ENCODE measurements around the gene PPP3R1. TPM values are rescaled to one million over a fixed set of nuclear protein-coding genes. Genes with fewer than 3 reads are reported as not detected.

The PPP3R1 gene
- total RNA-seq, 2 experiments from 2014 or later, result 69.8 to 70.3 TPM

DNA sequence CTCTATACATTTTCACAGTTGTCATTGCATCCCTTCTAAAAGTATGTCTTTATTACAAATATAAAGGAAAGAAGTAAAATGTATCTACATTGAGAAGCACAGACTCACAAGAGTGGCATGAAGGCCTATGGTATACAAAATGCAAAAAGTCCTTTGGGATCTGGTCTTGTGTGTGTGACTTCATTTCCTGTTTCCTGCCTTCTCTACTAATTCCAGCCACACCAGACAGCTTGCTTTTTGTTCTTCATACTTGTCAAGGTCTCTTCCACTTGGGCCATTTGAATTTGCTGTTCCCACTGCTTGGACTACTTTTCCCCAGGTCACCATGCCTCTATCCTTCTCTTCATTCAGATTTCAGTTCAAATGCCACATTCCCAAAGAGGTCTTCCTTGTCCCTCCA is 101.3 kb downstream of the PPP3R1 start:
- intact Hi-C loops (cut with DNase I, micrococcal nuclease), result loop anchor here in 1 of 2 experiments (10.0 kb wide), 1 partner anchor 1234 kb away; the partner anchor contains the start of gene GFPT1

DNA sequence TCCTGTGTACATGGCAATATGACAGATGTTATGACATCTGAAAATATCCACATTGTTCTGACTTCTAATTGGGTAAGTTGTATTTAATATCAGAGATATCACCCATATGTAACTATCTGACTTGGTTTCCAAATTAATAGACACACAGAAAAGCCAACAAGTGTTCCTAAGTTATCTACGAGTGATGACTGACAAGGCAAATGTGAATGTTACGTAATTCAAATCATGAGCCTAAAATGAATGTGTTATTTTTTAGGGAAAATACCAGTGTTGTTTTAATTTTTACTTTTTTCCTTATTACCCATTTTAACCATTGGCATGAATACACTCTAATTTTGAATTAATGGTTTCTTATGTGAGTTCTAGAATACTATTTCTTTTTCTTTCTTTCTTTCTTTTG is 110.5 kb downstream of the PPP3R1 start:
- H3K27me3 Mint-ChIP-seq, result no peaks in the 10 kb centered on the region
- H3K4me1 Mint-ChIP-seq (ENCODE audit: low read depth), result no peaks in the 10 kb centered on the region
- no peaks in the 10 kb centered on the region for H3K9me3 Mint-ChIP-seq
- intact Hi-C loops (cut with DNase I, micrococcal nuclease), result no loop called here
- Histone ChIP-seq H3K27ac (ENCODE audit: low read depth in 1 of 2, low read length in 2 of 2) (no peak overlapping the region), H3K4me3 (ENCODE audit: low read length) (no peak overlapping the region), H3K36me3 (ENCODE audit: insufficient read depth, low read length) (peaks cover 20% of the 10 kb centered on the region), H3K27me3 (ENCODE audit: control insufficient read depth in 1 of 2, insufficient read depth in 2 of 2, low read length in 2 of 2) (no peaks in the 10 kb centered on the region), H3K4me1 (ENCODE audit: insufficient read depth, low read length) (no peaks in the 10 kb centered on the region), H3K9me3 (ENCODE audit: control insufficient read depth in 1 of 2, insufficient read depth in 1 of 2, low read length in 2 of 2) (no peaks in the 10 kb centered on the region)
- POLR2A ChIA-PET, result no interaction called here
- DNase-seq (no peak), ATAC-seq (ENCODE audit: poor library complexity) (no peak)
- H3K27ac Mint-ChIP-seq, result no peak overlapping the region
- CTCF ChIA-PET, result no interaction called here
- peaks cover 45% of the 10 kb centered on the region for H3K36me3 Mint-ChIP-seq (ENCODE audit: low read depth)
- no peak overlapping the region for H3K4me3 Mint-ChIP-seq
- TF ChIP-seq, protein P1, sequence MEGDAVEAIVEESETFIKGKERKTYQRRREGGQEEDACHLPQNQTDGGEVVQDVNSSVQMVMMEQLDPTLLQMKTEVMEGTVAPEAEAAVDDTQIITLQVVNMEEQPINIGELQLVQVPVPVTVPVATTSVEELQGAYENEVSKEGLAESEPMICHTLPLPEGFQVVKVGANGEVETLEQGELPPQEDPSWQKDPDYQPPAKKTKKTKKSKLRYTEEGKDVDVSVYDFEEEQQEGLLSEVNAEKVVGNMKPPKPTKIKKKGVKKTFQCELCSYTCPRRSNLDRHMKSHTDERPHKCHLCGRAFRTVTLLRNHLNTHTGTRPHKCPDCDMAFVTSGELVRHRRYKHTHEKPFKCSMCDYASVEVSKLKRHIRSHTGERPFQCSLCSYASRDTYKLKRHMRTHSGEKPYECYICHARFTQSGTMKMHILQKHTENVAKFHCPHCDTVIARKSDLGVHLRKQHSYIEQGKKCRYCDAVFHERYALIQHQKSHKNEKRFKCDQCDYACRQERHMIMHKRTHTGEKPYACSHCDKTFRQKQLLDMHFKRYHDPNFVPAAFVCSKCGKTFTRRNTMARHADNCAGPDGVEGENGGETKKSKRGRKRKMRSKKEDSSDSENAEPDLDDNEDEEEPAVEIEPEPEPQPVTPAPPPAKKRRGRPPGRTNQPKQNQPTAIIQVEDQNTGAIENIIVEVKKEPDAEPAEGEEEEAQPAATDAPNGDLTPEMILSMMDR (IDR thresholded peaks at IDR 0.05), result no peak

More for the DNA sequence above, 101.3 kb downstream of the PPP3R1 start:
- Mint-ChIP-seq H3K27me3 (no peaks in the 10 kb centered on the region), H3K36me3 (ENCODE audit: low read depth) (no peaks in the 10 kb centered on the region), H3K27ac (peak overlapping the region; percentile 87), H3K4me3 (no peak overlapping the region), H3K4me1 (ENCODE audit: low read depth) (peaks cover 40% of the 10 kb centered on the region), H3K9me3 (no peaks in the 10 kb centered on the region)
- H3K9me3 ChIP-seq (ENCODE audit: control insufficient read depth in 1 of 2, insufficient read depth in 1 of 2, low read length in 2 of 2), result no peaks in the 10 kb centered on the region
- ChIA-PET CTCF (interaction anchor here (0.6 kb wide), 1 partner anchor 58 kb away, joined by 3 read pairs; no protein-coding TSS in a partner anchor), POLR2A (interaction anchor here (2.2 kb wide), 1 partner anchor 103 kb away, joined by 7 read pairs; no protein-coding TSS in a partner anchor)
- TF ChIP-seq, protein P1 (IDR thresholded peaks at IDR 0.05), result no peak
- peaks cover 13% of the 10 kb centered on the region for H3K4me1 ChIP-seq (ENCODE audit: insufficient read depth, low read length)
- H3K4me3 ChIP-seq (ENCODE audit: low read length), result no peak overlapping the region
- H3K27ac ChIP-seq (ENCODE audit: low read depth in 1 of 2, low read length in 2 of 2), result no peak overlapping the region
- H3K36me3 ChIP-seq (ENCODE audit: insufficient read depth, low read length), result no peaks in the 10 kb centered on the region
- no peaks in the 10 kb centered on the region for H3K27me3 ChIP-seq (ENCODE audit: control insufficient read depth in 1 of 2, insufficient read depth in 2 of 2, low read length in 2 of 2)
- ATAC-seq (ENCODE audit: poor library complexity) (no peak), DNase-seq (no peak)

DNA sequence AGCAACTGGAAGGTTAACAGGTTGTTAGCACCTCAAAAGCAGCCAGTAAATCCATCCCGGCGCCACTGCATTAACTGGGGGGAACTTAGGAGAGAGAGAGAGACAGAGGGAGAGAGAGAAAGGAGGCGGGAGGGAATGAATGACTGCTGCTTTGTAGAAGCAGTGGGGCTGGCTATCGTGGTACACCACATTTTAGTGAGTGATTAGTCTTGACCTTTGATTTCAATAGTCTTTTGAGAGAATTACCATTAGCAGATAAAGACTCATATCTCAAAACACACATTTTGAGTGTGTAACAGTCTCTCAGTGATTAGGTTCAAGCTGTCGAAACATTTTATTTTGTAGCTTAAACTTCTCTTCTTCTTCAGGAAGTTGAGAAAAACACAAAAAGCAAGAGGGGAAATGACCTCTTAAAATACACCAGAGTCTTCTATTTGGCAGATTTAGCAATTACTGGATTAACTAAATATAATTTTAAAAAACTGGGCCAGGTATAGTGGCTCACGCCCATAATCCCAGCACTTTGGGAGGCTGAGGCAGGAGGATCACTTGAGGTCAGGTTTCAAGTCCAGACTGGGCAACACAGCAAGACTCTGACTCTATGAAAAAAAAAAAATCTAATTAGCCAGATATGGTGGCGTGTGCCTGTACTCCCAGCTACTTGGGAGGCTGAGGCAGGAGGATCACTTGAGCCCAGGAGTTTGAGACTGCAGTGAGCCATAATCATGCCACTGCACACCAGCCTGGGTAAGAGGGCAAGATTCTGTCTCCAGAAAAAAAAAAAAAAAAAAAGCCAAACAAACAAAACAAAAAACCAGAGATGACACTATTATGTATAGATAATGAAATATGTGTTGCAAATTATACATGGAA is 116.6 kb downstream of the PPP3R1 start:
- H3K4me3 ChIP-seq (ENCODE audit: low read length), result no peak overlapping the region
- no peaks in the 10 kb centered on the region for H3K4me1 ChIP-seq (ENCODE audit: insufficient read depth, low read length)
- peaks cover 30% of the 10 kb centered on the region for H3K36me3 ChIP-seq (ENCODE audit: insufficient read depth, low read length)
- no peaks in the 10 kb centered on the region for H3K4me1 Mint-ChIP-seq (ENCODE audit: low read depth)
- ChIA-PET POLR2A (no interaction called here), CTCF (interaction anchor here (1.1 kb wide), 1 partner anchor 108 kb away, joined by 4 read pairs; no protein-coding TSS in a partner anchor)
- no peaks in the 10 kb centered on the region for H3K27me3 ChIP-seq (ENCODE audit: control insufficient read depth in 1 of 2, insufficient read depth in 2 of 2, low read length in 2 of 2)
- no peaks in the 10 kb centered on the region for H3K9me3 Mint-ChIP-seq
- TF ChIP-seq, protein P1 (IDR thresholded peaks at IDR 0.05), result no peak
- no peaks in the 10 kb centered on the region for H3K9me3 ChIP-seq (ENCODE audit: control insufficient read depth in 1 of 2, insufficient read depth in 1 of 2, low read length in 2 of 2)
- ATAC-seq (ENCODE audit: poor library complexity) (no peak), DNase-seq (no peak)
- H3K36me3 Mint-ChIP-seq (ENCODE audit: low read depth), result peaks cover 75% of the 10 kb centered on the region
- H3K4me3 Mint-ChIP-seq, result no peak overlapping the region
- H3K27ac Mint-ChIP-seq, result no peak overlapping the region
- intact Hi-C loops (cut with DNase I, micrococcal nuclease), result loop anchor here in 1 of 2 experiments (5.0 kb wide), 1 partner anchor 307 kb away; no protein-coding TSS in a partner anchor
- no peak overlapping the region for H3K27ac ChIP-seq (ENCODE audit: low read depth in 1 of 2, low read length in 2 of 2)
- no peaks in the 10 kb centered on the region for H3K27me3 Mint-ChIP-seq

Data from CD4-positive, alpha-beta T cell (primary cell).